GM12875 (cell line): ENCODE results near the gene GPR143.
"Not testable (repeated sequence)": the region's sequence is repeated elsewhere in the genome, so short reads cannot be mapped to it uniquely, and the experiment has no call there.

Experiments
- H3K4me3 ChIP-seq: one replicate; pipeline ENCODE4 v1.5.1; 2011; ENCODE audit warnings: low read depth, low read length, control low read depth
- TF ChIP-seq, protein P1 (sequence below): IDR thresholded peaks from 2 replicates; pipeline ENCODE4 v1.5.1; 2011; ENCODE audit warnings: low read depth, mild to moderate bottlenecking, control low read depth, inconsistent platforms, low read length, moderate library complexity, borderline replicate concordance; ENCODE audit not compliant: insufficient read depth

Gene GPR143

GRCh38 chrX:9785254-9785943 is 19.8 kb upstream of the GPR143 start:
- no peak overlapping the region for H3K4me3 ChIP-seq
- TF ChIP-seq, protein P1, sequence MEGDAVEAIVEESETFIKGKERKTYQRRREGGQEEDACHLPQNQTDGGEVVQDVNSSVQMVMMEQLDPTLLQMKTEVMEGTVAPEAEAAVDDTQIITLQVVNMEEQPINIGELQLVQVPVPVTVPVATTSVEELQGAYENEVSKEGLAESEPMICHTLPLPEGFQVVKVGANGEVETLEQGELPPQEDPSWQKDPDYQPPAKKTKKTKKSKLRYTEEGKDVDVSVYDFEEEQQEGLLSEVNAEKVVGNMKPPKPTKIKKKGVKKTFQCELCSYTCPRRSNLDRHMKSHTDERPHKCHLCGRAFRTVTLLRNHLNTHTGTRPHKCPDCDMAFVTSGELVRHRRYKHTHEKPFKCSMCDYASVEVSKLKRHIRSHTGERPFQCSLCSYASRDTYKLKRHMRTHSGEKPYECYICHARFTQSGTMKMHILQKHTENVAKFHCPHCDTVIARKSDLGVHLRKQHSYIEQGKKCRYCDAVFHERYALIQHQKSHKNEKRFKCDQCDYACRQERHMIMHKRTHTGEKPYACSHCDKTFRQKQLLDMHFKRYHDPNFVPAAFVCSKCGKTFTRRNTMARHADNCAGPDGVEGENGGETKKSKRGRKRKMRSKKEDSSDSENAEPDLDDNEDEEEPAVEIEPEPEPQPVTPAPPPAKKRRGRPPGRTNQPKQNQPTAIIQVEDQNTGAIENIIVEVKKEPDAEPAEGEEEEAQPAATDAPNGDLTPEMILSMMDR: no peak

GRCh38 chrX:9784332-9784731 is 18.7 kb upstream of the GPR143 start:
- H3K4me3 ChIP-seq: no peak overlapping the region
- TF ChIP-seq, protein P1: no peak

- TF ChIP-seq, protein P1: no peak
- no peak overlapping the region for H3K4me3 ChIP-seq
Measured at GRCh38 chrX:9781941-9782340, 16.3 kb upstream of the GPR143 start.

DNA sequence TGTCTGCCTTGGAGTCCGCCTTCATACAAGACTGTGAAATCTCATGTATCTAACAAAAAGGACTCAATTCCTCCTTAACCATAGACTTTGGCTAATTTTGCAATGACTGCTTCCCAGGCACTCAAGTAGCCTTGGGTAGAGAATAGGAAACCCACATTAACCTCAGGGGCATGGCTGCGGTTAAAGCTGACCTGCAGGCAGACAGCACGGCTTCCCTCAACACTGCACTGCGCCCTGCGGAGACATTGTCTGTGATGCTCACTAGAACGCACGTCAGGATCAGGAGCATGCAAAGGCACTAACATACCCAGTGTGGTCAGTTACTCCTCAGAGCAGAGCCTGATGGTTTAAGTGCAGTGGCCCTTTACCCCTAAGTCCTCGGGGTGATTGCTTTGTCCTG is 10.3 kb upstream of the GPR143 start:
- TF ChIP-seq, protein P1: no peak

GRCh38 chrX:9772943-9773342 is 7.3 kb upstream of the GPR143 start:
- H3K4me3 ChIP-seq: no peak overlapping the region
- TF ChIP-seq, protein P1: no peak

More for the DNA sequence above, 10.3 kb upstream of the GPR143 start:
- no peak overlapping the region for H3K4me3 ChIP-seq

DNA sequence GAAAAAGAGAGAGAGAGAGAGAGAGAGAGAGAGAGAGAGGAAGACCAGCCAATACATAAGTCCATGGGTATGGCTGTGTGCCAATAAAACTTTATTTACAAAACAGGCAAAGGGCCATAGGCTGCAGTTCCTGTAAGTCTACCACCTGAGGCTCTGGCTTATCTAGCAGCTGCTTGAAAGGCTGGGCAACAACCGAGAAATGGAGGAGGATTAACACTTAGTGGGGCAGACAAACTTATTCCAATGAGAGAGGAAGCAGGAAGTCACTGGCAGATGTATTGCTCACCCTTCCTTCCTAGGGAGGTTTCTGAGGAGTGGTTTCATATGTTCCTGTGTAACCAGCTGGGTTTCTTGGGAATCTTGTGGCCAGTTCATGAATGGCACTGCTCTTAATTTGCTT is 4.7 kb upstream of the GPR143 start:
- TF ChIP-seq, protein P1: no peak
- H3K4me3 ChIP-seq: no peak overlapping the region

DNA sequence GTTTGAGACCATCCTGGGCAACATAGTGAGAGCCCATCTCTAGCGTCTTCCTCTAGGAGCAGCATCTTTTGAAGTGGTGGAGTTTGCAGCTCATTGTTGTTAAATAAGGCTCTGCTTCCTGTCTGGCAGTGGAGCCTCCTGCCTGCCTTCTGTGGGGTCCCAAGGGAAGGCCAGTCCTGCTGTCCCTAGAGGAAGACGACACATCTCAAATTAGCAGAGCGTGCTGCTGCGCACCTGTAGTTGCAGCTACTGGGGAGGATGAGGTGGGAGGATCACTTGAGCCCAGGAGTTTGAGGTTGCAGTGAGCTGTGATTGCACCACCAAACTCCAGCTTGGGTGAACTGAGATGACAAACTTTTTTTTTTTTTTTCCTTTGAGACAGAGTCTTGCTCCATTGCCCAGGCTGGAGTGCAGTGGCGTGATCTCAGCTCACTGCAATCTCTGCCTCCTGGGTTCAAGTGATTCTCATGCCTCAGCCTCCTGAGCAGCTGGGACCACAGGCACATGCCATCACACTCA is 2.7 kb upstream of the GPR143 start:
- H3K4me3 ChIP-seq: not testable (repeated sequence)
